GM21526 (cell line): ENCODE results near the gene RAD9A.

Experiments
- ATAC-seq: cut with Tn5 transposase; IDR thresholded peaks from one replicate; pipeline ENCODE4 v1.9.1; 2021; ENCODE audit warnings: moderate library complexity; ENCODE audit not compliant: unreplicated experiment, low FRiP score

The RAD9A gene

GRCh38 chr11:67373648-67374570, 17.9 kb upstream of the RAD9A start:
- no peak for ATAC-seq

GRCh38 chr11:67374571-67375281, 17.1 kb upstream of the RAD9A start:
- no peak for ATAC-seq

GRCh38 chr11:67375320-67376055, 16.3 kb upstream of the RAD9A start:
- ATAC-seq, result no peak

GRCh38 chr11:67376063-67376820, 15.5 kb upstream of the RAD9A start:
- ATAC-seq, result no peak

GRCh38 chr11:67376873-67377808, 14.6 kb upstream of the RAD9A start:
- ATAC-seq, result no peak

GRCh38 chr11:67378544-67378943, 13.2 kb upstream of the RAD9A start:
- no peak for ATAC-seq

- no peak for ATAC-seq
Observed at GRCh38 chr11:67379061-67380058, 12.4 kb upstream of the RAD9A start.

- ATAC-seq, result no peak
Observed at GRCh38 chr11:67381244-67381972, 10.4 kb upstream of the RAD9A start.

GRCh38 chr11:67382276-67383136, 9.3 kb upstream of the RAD9A start:
- ATAC-seq, result peak; percentile 62

GRCh38 chr11:67384851-67385366, 6.9 kb upstream of the RAD9A start:
- no peak for ATAC-seq

GRCh38 chr11:67387069-67387468, 4.7 kb upstream of the RAD9A start:
- no peak for ATAC-seq

GRCh38 chr11:67387518-67387917, 4.3 kb upstream of the RAD9A start:
- no peak for ATAC-seq

- no peak for ATAC-seq
Observed at GRCh38 chr11:67389477-67389876, 2.3 kb upstream of the RAD9A start.

- ATAC-seq, result no peak
Observed at GRCh38 chr11:67390947-67391303, 861 bp upstream of the RAD9A start.

GRCh38 chr11:67392183-67392715, 463 bp downstream of the RAD9A start:
- peak; percentile 16 for ATAC-seq

- ATAC-seq, result no peak
Observed at GRCh38 chr11:67393437-67393836, 1.7 kb downstream of the RAD9A start.
